Stimulated activated CD8-positive, alpha-beta memory T cell treated with anti-CD3 and anti-CD28 coated beads, Interleukin-7, amount 100 ng/mL, for 4 hours (primary cell): ENCODE data around the gene NOP9.

ENCODE experiments used
- DNase-seq, 2 donors: peaks; one replicate each; pipeline ENCODE4 v3.0.0-alpha.2; 2020; ENCODE audit warnings: low read depth in 2 of 2

NOP9 gene

GRCh38 chr14:24263848-24264247 lies 35.8 kb upstream of the NOP9 start:
- DNase-seq: no peak

GRCh38 chr14:24264298-24264697 lies 35.4 kb upstream of the NOP9 start:
- no peak for DNase-seq

GRCh38 chr14:24266344-24267244 lies 33.1 kb upstream of the NOP9 start:
- DNase-seq: no peak

GRCh38 chr14:24267516-24267915 lies 32.1 kb upstream of the NOP9 start:
- no peak for DNase-seq

GRCh38 chr14:24268225-24268624 lies 31.4 kb upstream of the NOP9 start:
- DNase-seq: no peak

GRCh38 chr14:24269368-24269767 lies 30.3 kb upstream of the NOP9 start:
- DNase-seq: no peak

- DNase-seq: no peak
Measured at GRCh38 chr14:24269910-24270536, 29.6 kb upstream of the NOP9 start.

GRCh38 chr14:24270537-24271133 lies 29.0 kb upstream of the NOP9 start:
- DNase-seq: no peak

- peak; percentile 82 to 90 for DNase-seq
Measured at GRCh38 chr14:24271134-24271833, 28.4 kb upstream of the NOP9 start, which contains the start of gene RABGGTA. TSS of gene RABGGTA (minus strand) at chr14:24271597. CDS start at chr14:24271115, 482 bp downstream.

- no peak for DNase-seq
Measured at GRCh38 chr14:24271834-24272263, 27.8 kb upstream of the NOP9 start.

- DNase-seq: no peak
Measured at GRCh38 chr14:24272467-24272866, 27.2 kb upstream of the NOP9 start.

- no peak for DNase-seq
Measured at GRCh38 chr14:24273422-24273998, 26.1 kb upstream of the NOP9 start.

- peak in 1 of 2 donors; percentile 20 for DNase-seq
Measured at GRCh38 chr14:24274101-24274543, 25.5 kb upstream of the NOP9 start.

GRCh38 chr14:24277071-24277470 lies 22.6 kb upstream of the NOP9 start:
- no peak for DNase-seq

GRCh38 chr14:24277606-24278321 lies 21.9 kb upstream of the NOP9 start:
- no peak for DNase-seq

GRCh38 chr14:24278424-24278823 lies 21.2 kb upstream of the NOP9 start:
- no peak for DNase-seq

- DNase-seq: peak in 1 of 2 donors; percentile 17
Measured at GRCh38 chr14:24279301-24280186, 20.1 kb upstream of the NOP9 start.

- DNase-seq: no peak
Measured at GRCh38 chr14:24280797-24281460, 18.7 kb upstream of the NOP9 start.

GRCh38 chr14:24281636-24282035 lies 18.0 kb upstream of the NOP9 start:
- no peak for DNase-seq
